Adrenal gland (tissue), 12 donors: ENCODE results near the gene EXOC6B. TPM values are rescaled to one million over a fixed set of nuclear protein-coding genes. Genes with fewer than 3 reads are reported as not detected.

ENCODE experiments used
- DNase-seq, 7 donors: peaks; one replicate each; pipeline ENCODE4 v3.0.0-alpha.2; 2019 to 2020
- H3K27ac ChIP-seq, 5 donors: fragments of 200-600 bp; sonication (generic) in 4 of 5; 1 replicate in 3 of 5; 2 replicates in 2 of 5; pipeline versions ENCODE4 v1.5.1 to v1.8.0; 2016 to 2020; ENCODE audit warnings: mild to moderate bottlenecking in 1 of 5
- H3K27me3 ChIP-seq: fragments of 200-600 bp; 2 replicates; pipeline ENCODE4 v1.8.0; 2021
- H3K36me3 ChIP-seq, 2 donors: fragments of 200-600 bp; replicated peaks in 1 of 2; 1 replicate in 1 of 2; 2 replicates in 1 of 2; pipeline versions ENCODE4 v1.5.1 to v1.8.0; 2018 to 2022
- H3K4me1 ChIP-seq, 2 donors: fragments of 200-600 bp; replicated peaks in 1 of 2; 1 replicate in 1 of 2; 2 replicates in 1 of 2; pipeline versions ENCODE4 v1.5.1 to v1.8.0; 2018 to 2021
- H3K4me3 ChIP-seq, 4 donors: fragments of 200-600 bp; sonication (generic) in 3 of 4; one replicate each; pipeline ENCODE4 v1.5.1; 2016 to 2018
- H3K9me3 ChIP-seq, 3 donors: fragments of 200-600 bp; sonication (generic) in 1 of 3; replicated peaks in 1 of 3; 1 replicate in 2 of 3; 2 replicates in 1 of 3; pipeline versions ENCODE4 v1.5.1 to v1.8.0; 2016 to 2021
- POLR2A ChIP-seq, 2 donors: fragments of 450-650 bp; IDR thresholded peaks; one replicate each; pipeline ENCODE4 v1.6.1; 2017; ENCODE audit warnings: antibody characterized with exemption in 2 of 2, mild to moderate bottlenecking in 2 of 2, moderate library complexity in 1 of 2
- WGBS, 4 donors: extraction: QIAGEN DNeasy Blood & Tissue Kit in 2 of 4; methylation state at CpG; one replicate each; pipeline versions ENCODE4 v1.1.5 to v1.1.7; 2013 to 2017; 5-methylcytosine and 5-hydroxymethylcytosine counted together
- intact Hi-C, 2 donors: fragments of 100-400 bp; cut with DNase I; formaldehyde crosslinking; loops; one replicate each; pipeline versions ENCODE4 v1.14.1 to v1.15.0; 2022 to 2023
- polyA plus RNA-seq, 3 donors: library from polyadenylated mRNA; stranded (reverse); fragments of 200-250 nt in 2 of 3; fragments of 350-450 nt in 1 of 3; fragmentation: Illumina TruSeq in 1 of 3; extraction: RNeasy Lipid Tissue Mini Kit (QIAGEN cat#74804) in 1 of 3; gene quantifications; one replicate each; pipeline ENCODE4 v1.2.3, GENCODE V29; 2013 to 2014
- total RNA-seq, 9 donors: library from RNA; depleted of rRNA in 4 of 9; stranded (reverse); fragments of >200 nt in 4 of 9; fragments of 120-200 nt in 1 of 9; fragmentation: NEBNext Ultra II Directional in 1 of 9; extraction: Animal tissue kit (Norgen Biotek cat#: 25700) in 1 of 9; gene quantifications; one replicate each; pipeline versions ENCODE4 v1.1.0 to v1.2.4, GENCODE V29; 2013 to 2023
- TF ChIP-seq, protein P1 (sequence below), 6 experiments: fragments of 450-650 bp in 4 of 6; fragments of 200-600 bp in 2 of 6; sonication (generic) in 1 of 6; IDR thresholded peaks; 1 replicate in 5 of 6; 2 replicates in 1 of 6; pipeline versions ENCODE4 v1.5.1 to v1.8.0; 2016 to 2021; ENCODE audit warnings: antibody characterized with exemption in 6 of 6, mild to moderate bottlenecking in 2 of 6, moderate library complexity in 1 of 6
- donor health status: healthy with polysubstance abuse.
- donor health status: Bipolar disorder and iron deficiency.
- donor health status: DM: yes; HTN: yes; CAD: no.
- donor health status: DM: no; HTN: no; CAD: no.
- donor health status: DM: no; HTN: no; CAD: no.
- donor health status: DM: yes; HTN: yes; CAD: no.

The EXOC6B gene
- total and polyA plus RNA-seq, 12 donors: 6.0 to 92.6 (median 50.6) TPM

- intact Hi-C loops: no loop called here
These were observed 533.4 kb downstream of the EXOC6B start for GRCh38 chr2:72292433-72292832.

GRCh38 chr2:72291059-72291458 is 534.8 kb downstream of the EXOC6B start:
- no peaks in the 10 kb centered on the region for H3K36me3 ChIP-seq
- TF ChIP-seq, protein P1, sequence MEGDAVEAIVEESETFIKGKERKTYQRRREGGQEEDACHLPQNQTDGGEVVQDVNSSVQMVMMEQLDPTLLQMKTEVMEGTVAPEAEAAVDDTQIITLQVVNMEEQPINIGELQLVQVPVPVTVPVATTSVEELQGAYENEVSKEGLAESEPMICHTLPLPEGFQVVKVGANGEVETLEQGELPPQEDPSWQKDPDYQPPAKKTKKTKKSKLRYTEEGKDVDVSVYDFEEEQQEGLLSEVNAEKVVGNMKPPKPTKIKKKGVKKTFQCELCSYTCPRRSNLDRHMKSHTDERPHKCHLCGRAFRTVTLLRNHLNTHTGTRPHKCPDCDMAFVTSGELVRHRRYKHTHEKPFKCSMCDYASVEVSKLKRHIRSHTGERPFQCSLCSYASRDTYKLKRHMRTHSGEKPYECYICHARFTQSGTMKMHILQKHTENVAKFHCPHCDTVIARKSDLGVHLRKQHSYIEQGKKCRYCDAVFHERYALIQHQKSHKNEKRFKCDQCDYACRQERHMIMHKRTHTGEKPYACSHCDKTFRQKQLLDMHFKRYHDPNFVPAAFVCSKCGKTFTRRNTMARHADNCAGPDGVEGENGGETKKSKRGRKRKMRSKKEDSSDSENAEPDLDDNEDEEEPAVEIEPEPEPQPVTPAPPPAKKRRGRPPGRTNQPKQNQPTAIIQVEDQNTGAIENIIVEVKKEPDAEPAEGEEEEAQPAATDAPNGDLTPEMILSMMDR (IDR thresholded peaks at IDR 0.05): no peak
- TF ChIP-seq POLR2A (IDR thresholded peaks at IDR 0.05): no peak
- H3K27me3 ChIP-seq: no peaks in the 10 kb centered on the region
- H3K9me3 ChIP-seq: no peaks in the 10 kb centered on the region
- no peak for DNase-seq
- intact Hi-C loops: no loop called here
- H3K4me3 ChIP-seq: no peak overlapping the region
- 27 to 35% (median 33%) methylated on average over 4 of the region's 4 CpGs for WGBS, 4 donors
- H3K27ac ChIP-seq: no peak overlapping the region
- peaks cover 0 to 8% of the 10 kb centered on the region in 2 donors for H3K4me1 ChIP-seq

More at GRCh38 chr2:72292433-72292832, 533.4 kb downstream of the EXOC6B start:
- WGBS, 4 donors: 96 to 100% (median 99%) methylated on average over 1 of the region's 1 CpG
- H3K36me3 ChIP-seq: no peaks in the 10 kb centered on the region
- H3K9me3 ChIP-seq: no peaks in the 10 kb centered on the region
- no peak for TF ChIP-seq POLR2A (IDR thresholded peaks at IDR 0.05)
- TF ChIP-seq, protein P1 (IDR thresholded peaks at IDR 0.05): no peak
- no peaks in the 10 kb centered on the region for H3K27me3 ChIP-seq
- peaks cover 0 to 8% of the 10 kb centered on the region in 2 donors for H3K4me1 ChIP-seq
- DNase-seq: no peak
- no peak overlapping the region for H3K4me3 ChIP-seq
- no peak overlapping the region for H3K27ac ChIP-seq

- no peaks in the 10 kb centered on the region for H3K9me3 ChIP-seq
- H3K36me3 ChIP-seq: no peaks in the 10 kb centered on the region
- no peak for DNase-seq
- WGBS, 4 donors: 91 to 94% (median 92%) methylated on average over 3 of the region's 3 CpGs
- H3K4me1 ChIP-seq: peaks cover 0 to 8% of the 10 kb centered on the region in 2 donors
- TF ChIP-seq, protein P1 (IDR thresholded peaks at IDR 0.05): no peak
- no peak for TF ChIP-seq POLR2A (IDR thresholded peaks at IDR 0.05)
- no peak overlapping the region for H3K4me3 ChIP-seq
- no peaks in the 10 kb centered on the region for H3K27me3 ChIP-seq
- no peak overlapping the region for H3K27ac ChIP-seq
- intact Hi-C loops: no loop called here
These were observed 536.1 kb downstream of the EXOC6B start for GRCh38 chr2:72289736-72290135.

GRCh38 chr2:72289283-72289682 is 536.5 kb downstream of the EXOC6B start:
- Histone ChIP-seq H3K4me3 (no peak overlapping the region), H3K27ac (no peak overlapping the region), H3K27me3 (no peaks in the 10 kb centered on the region), H3K9me3 (no peaks in the 10 kb centered on the region), H3K4me1 (peaks cover 0 to 8% of the 10 kb centered on the region in 2 donors), H3K36me3 (no peaks in the 10 kb centered on the region)
- intact Hi-C loops: no loop called here
- TF ChIP-seq, protein P1 (IDR thresholded peaks at IDR 0.05): no peak
- TF ChIP-seq POLR2A (IDR thresholded peaks at IDR 0.05): no peak
- WGBS, 4 donors: 69 to 100% (median 97%) methylated on average over 2 of the region's 2 CpGs
- DNase-seq: no peak
